NCI-H345 treated with DMSO at 0.1 percent for 48 hours (cell line): ENCODE results near the gene GOLGA8B.
"Not testable (repeated sequence)": the region's sequence is repeated elsewhere in the genome, so short reads cannot be mapped to it uniquely, and the experiment has no call there.

Source experiments
- DNase-seq: peaks from one replicate; lab custom pipeline; 2025; ENCODE audit not compliant: unreplicated experiment; lab: John Stamatoyannopoulos, UW

Gene GOLGA8B

DNA sequence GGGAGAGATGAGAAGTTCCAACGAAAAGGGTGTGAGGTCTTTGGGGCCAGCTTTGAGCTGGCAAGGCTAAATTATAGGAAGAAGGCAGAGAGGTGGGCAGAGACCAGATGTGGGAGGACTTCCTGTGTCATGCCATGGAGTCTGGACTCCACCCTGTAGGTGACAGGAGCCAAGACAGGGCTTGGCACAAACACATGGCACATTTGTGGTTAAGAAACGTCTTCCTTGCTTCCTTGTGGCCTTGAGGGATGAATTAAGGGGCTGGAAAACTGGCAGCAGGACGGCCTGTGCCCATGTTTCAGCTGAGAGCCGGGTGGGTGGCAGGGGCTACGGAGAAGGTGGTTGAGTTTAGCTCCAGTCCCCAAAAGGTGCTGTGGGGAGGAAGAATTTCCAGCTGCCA lies 18.7 kb downstream of the GOLGA8B start:
- not testable (repeated sequence) for DNase-seq

- not testable (repeated sequence) for DNase-seq
Measured at GRCh38 chr15:34560814-34561213, 22.6 kb downstream of the GOLGA8B start.

DNA sequence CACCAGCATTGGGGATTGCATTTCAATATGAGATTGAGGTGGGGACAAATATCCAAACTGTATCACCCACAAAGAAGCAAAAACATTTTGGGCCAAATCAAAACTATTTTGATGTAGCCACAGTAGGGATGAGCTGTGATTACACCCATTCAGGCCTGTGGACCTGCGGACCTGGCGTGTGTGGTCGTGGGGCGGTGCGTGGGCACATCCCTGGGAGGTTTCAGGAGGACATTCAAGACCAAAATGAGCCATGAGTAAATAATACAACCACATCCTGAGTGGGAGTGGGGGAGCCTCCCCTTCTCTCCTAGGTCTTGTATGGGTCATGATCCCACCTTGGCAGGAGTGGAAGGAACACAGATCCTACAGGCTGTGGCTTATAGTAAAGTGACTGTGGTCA lies 23.7 kb downstream of the GOLGA8B start:
- not testable (repeated sequence) for DNase-seq

- DNase-seq: not testable (repeated sequence)
Measured at GRCh38 chr15:34555162-34555561, 28.3 kb downstream of the GOLGA8B start.

DNA sequence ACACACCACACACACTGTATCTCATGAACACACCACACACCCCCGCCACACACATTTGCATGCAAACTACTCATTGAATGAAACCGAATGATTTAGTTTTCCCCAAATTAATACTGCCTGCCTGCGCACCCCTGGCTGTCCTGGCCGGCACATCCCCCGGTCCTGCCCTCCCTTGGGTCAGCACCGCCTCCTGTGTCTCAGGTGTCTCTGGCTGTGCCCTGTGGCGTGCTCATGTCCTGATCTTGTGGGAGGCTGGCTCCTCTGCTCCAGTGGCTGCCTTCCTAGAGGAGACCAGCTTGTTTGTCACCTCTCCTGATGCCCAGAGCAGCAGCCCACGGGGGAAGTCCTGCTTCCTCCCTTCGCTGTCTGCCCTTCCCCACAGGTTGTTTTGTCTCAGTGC lies 28.7 kb downstream of the GOLGA8B start:
- not testable (repeated sequence) for DNase-seq

DNA sequence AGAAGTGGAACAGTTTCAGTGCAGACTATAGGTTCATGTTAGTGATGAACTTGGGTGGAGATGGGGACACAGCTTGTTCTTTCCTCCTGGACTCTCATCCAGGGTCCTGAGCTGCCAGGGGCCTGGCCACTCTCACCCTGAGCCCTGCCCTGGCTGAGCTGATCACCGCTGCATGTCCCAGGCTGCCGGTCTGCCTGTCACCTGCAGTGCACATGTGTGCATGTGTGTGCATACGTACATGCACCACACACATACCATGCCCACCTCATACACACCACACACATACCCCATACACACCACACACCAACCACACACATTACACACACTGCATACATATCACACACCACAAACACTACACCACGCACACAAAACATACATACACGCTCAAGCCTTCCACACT lies 29.3 kb downstream of the GOLGA8B start:
- not testable (repeated sequence) for DNase-seq

- not testable (repeated sequence) for DNase-seq
Measured at GRCh38 chr15:34550129-34550528, 33.3 kb downstream of the GOLGA8B start.

DNA sequence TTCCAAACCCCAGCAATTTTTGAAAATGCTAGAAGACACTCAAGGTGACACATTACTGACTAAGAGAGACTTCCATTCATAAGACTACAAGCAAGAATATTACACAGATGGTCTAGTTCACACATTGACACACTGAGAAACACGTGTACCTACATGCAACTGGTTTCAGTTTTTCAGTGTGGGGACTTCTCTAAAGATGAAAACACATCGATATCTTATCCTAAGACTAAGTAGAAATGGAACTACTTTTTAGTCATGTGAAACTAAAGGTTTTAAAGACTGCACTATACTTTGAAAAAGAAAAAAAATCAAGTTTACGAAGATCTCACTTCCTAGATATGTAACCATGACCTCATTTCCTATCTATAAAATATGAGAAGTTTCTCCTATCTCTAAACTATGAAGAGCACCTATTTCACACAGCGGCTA lies 34.1 kb downstream of the GOLGA8B start:
- not testable (repeated sequence) for DNase-seq

- DNase-seq: not testable (repeated sequence)
Measured at GRCh38 chr15:34543860-34544649, 39.4 kb downstream of the GOLGA8B start.

- not testable (repeated sequence) for DNase-seq
Measured at GRCh38 chr15:34535857-34536256, 47.6 kb downstream of the GOLGA8B start.
